Spinal cord (tissue), 10 donors: ENCODE results near the gene ALB. TPM values are rescaled to one million over a fixed set of nuclear protein-coding genes. Genes with fewer than 3 reads are reported as not detected.

Source experiments
- DNase-seq, 6 donors: peaks; one replicate each; pipeline versions ENCODE4 v3.0.0 to v3.0.0-alpha.2; 2013 to 2015; ENCODE audit warnings: low spot score in 6 of 6, low read depth in 4 of 6
- H3K27ac ChIP-seq: one replicate; pipeline ENCODE4 v1.5.1; 2013; ENCODE audit warnings: low read depth, low read length, control low read depth
- H3K27me3 ChIP-seq: one replicate; pipeline ENCODE4 v1.6.1; 2013; ENCODE audit warnings: low read length; ENCODE audit not compliant: control insufficient read depth, insufficient read depth
- H3K36me3 ChIP-seq: one replicate; pipeline ENCODE4 v1.6.1; 2013; ENCODE audit warnings: low read length; ENCODE audit not compliant: control insufficient read depth, insufficient read depth
- H3K4me1 ChIP-seq: one replicate; pipeline ENCODE4 v1.6.1; 2013; ENCODE audit warnings: low read length; ENCODE audit not compliant: control insufficient read depth, insufficient read depth
- H3K4me3 ChIP-seq: one replicate; pipeline ENCODE4 v1.5.1; 2013; ENCODE audit warnings: low read depth, low read length, control low read depth
- H3K9me3 ChIP-seq: one replicate; pipeline ENCODE4 v1.6.1; 2013; ENCODE audit warnings: low read length; ENCODE audit not compliant: control insufficient read depth, insufficient read depth
- WGBS: methylation state at CpG from one replicate; pipeline ENCODE4 v1.1.5; 2013; ENCODE audit warnings: missing lambda C conversion rate; ENCODE audit not compliant: insufficient coverage; 5-methylcytosine and 5-hydroxymethylcytosine counted together
- polyA plus RNA-seq, 2 donors: library from polyadenylated mRNA; unstranded; fragments of 120-200 nt; gene quantifications; one replicate each; pipeline ENCODE4 v1.2.1, GENCODE V29; 2013; ENCODE audit not compliant: insufficient read length in 2 of 2
- total RNA-seq, 2 donors: library from RNA; depleted of rRNA in 1 of 2; stranded (reverse); fragments of 120-200 nt in 1 of 2; fragments of >200 nt in 1 of 2; gene quantifications; one replicate each; pipeline versions ENCODE4 v1.2.3 to v1.2.4, GENCODE V29; 2013 to 2014
- donor health status: healthy.

Gene ALB
- total and polyA plus RNA-seq, 4 donors = 1.0 to 44.9 (median 1.5) TPM

- Histone ChIP-seq H3K4me3 (no peak overlapping the region), H3K27me3 (no peaks in the 10 kb centered on the region), H3K9me3 (no peaks in the 10 kb centered on the region), H3K4me1 (no peaks in the 10 kb centered on the region), H3K27ac (no peak overlapping the region), H3K36me3 (no peaks in the 10 kb centered on the region)
- DNase-seq = no peak
- WGBS = no CpG with 5 or more reads among the region's 3 CpGs
Observed at GRCh38 chr4:73436674-73437557, 32.8 kb downstream of the ALB start.

- H3K9me3 ChIP-seq = no peaks in the 10 kb centered on the region
- DNase-seq = no peak
- H3K4me3 ChIP-seq = no peak overlapping the region
- no peaks in the 10 kb centered on the region for H3K4me1 ChIP-seq
- H3K36me3 ChIP-seq = no peaks in the 10 kb centered on the region
- no peak overlapping the region for H3K27ac ChIP-seq
- no peaks in the 10 kb centered on the region for H3K27me3 ChIP-seq
Observed at GRCh38 chr4:73437558-73437956, 33.5 kb downstream of the ALB start.

- no peak overlapping the region for H3K27ac ChIP-seq
- no peak for DNase-seq
- no peaks in the 10 kb centered on the region for H3K27me3 ChIP-seq
- no peaks in the 10 kb centered on the region for H3K9me3 ChIP-seq
- no peak overlapping the region for H3K4me3 ChIP-seq
- 100% methylated on average over 1 of the region's 1 CpG for WGBS
- no peaks in the 10 kb centered on the region for H3K36me3 ChIP-seq
- H3K4me1 ChIP-seq = no peaks in the 10 kb centered on the region
Observed at GRCh38 chr4:73438048-73438447, 34.0 kb downstream of the ALB start.

GRCh38 chr4:73438582-73439215 lies 34.6 kb downstream of the ALB start:
- no peak for DNase-seq
- Histone ChIP-seq H3K4me1 (no peaks in the 10 kb centered on the region), H3K4me3 (no peak overlapping the region), H3K27me3 (no peaks in the 10 kb centered on the region), H3K27ac (no peak overlapping the region), H3K9me3 (no peaks in the 10 kb centered on the region), H3K36me3 (no peaks in the 10 kb centered on the region)
- no CpG with 5 or more reads among the region's 2 CpGs for WGBS

- Histone ChIP-seq H3K4me3 (no peak overlapping the region), H3K9me3 (no peaks in the 10 kb centered on the region), H3K36me3 (no peaks in the 10 kb centered on the region), H3K27ac (no peak overlapping the region), H3K27me3 (no peaks in the 10 kb centered on the region), H3K4me1 (no peaks in the 10 kb centered on the region)
- no CpG with 5 or more reads among the region's 2 CpGs for WGBS
- no peak for DNase-seq
Observed at GRCh38 chr4:73439445-73439844, 35.4 kb downstream of the ALB start.

GRCh38 chr4:73439991-73440390 lies 35.9 kb downstream of the ALB start:
- Histone ChIP-seq H3K36me3 (no peaks in the 10 kb centered on the region), H3K9me3 (no peaks in the 10 kb centered on the region), H3K4me3 (no peak overlapping the region), H3K27me3 (no peaks in the 10 kb centered on the region), H3K4me1 (no peaks in the 10 kb centered on the region), H3K27ac (no peak overlapping the region)
- no peak for DNase-seq
- no CpG with 5 or more reads among the region's 3 CpGs for WGBS

GRCh38 chr4:73440653-73441052 lies 36.6 kb downstream of the ALB start:
- Histone ChIP-seq H3K9me3 (no peaks in the 10 kb centered on the region), H3K4me3 (no peak overlapping the region), H3K36me3 (no peaks in the 10 kb centered on the region), H3K27me3 (no peaks in the 10 kb centered on the region), H3K27ac (no peak overlapping the region), H3K4me1 (no peaks in the 10 kb centered on the region)
- DNase-seq = no peak
- WGBS = 100% methylated on average over 1 of the region's 3 CpGs

- no peak overlapping the region for H3K27ac ChIP-seq
- no peaks in the 10 kb centered on the region for H3K9me3 ChIP-seq
- WGBS = 100% methylated on average over 1 of the region's 5 CpGs
- H3K27me3 ChIP-seq = no peaks in the 10 kb centered on the region
- no peak for DNase-seq
- H3K4me3 ChIP-seq = no peak overlapping the region
- no peaks in the 10 kb centered on the region for H3K4me1 ChIP-seq
- H3K36me3 ChIP-seq = no peaks in the 10 kb centered on the region
Observed at GRCh38 chr4:73442275-73442674, 38.2 kb downstream of the ALB start.

- WGBS = 88% methylated on average over 2 of the region's 3 CpGs
- Histone ChIP-seq H3K4me3 (no peak overlapping the region), H3K9me3 (no peaks in the 10 kb centered on the region), H3K27ac (no peak overlapping the region), H3K36me3 (no peaks in the 10 kb centered on the region), H3K4me1 (no peaks in the 10 kb centered on the region), H3K27me3 (no peaks in the 10 kb centered on the region)
- DNase-seq = no peak
Observed at GRCh38 chr4:73443224-73443623, 39.1 kb downstream of the ALB start.
